ENCODE data around the gene TFIP11.
A peak's percentile ranks its signal among the peaks of the same experiment; 100 is the strongest.

TFIP11 gene

DNA sequence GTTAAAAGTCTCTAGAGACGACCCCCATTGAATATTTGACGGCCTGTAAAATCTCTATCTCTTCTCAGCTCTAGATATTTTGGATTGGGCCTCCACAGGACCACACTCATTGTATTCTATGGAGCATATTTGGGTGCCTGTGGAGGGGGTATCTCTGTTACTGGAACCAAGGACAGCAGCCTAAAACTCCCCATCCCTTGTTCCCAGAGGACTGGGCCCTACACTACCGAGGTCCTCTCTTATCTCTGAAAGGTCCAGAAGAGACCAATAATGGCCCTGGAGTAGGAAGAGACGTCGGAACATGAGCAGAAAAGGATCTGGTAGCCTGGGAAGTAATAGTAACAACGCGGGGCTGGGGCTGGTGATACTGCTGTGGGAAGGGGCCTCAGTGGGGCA, 29.2 kb downstream of the TFIP11 start:
- Mint-ChIP-seq H3K36me3 (ENCODE audit: low read depth) (peaks cover 6% of the 10 kb centered on the region), H3K27ac (peak overlapping the region; percentile 99), H3K4me1 (peaks cover 70% of the 10 kb centered on the region), H3K4me3 (peak overlapping the region; percentile 96), H3K27me3 (ENCODE audit: low read depth, poor library complexity) (no peaks in the 10 kb centered on the region), H3K9me3 (no peaks in the 10 kb centered on the region)
- TF ChIP-seq, protein P1, sequence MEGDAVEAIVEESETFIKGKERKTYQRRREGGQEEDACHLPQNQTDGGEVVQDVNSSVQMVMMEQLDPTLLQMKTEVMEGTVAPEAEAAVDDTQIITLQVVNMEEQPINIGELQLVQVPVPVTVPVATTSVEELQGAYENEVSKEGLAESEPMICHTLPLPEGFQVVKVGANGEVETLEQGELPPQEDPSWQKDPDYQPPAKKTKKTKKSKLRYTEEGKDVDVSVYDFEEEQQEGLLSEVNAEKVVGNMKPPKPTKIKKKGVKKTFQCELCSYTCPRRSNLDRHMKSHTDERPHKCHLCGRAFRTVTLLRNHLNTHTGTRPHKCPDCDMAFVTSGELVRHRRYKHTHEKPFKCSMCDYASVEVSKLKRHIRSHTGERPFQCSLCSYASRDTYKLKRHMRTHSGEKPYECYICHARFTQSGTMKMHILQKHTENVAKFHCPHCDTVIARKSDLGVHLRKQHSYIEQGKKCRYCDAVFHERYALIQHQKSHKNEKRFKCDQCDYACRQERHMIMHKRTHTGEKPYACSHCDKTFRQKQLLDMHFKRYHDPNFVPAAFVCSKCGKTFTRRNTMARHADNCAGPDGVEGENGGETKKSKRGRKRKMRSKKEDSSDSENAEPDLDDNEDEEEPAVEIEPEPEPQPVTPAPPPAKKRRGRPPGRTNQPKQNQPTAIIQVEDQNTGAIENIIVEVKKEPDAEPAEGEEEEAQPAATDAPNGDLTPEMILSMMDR (IDR thresholded peaks at IDR 0.05), result no peak
- DNase-seq, result no peak

DNA sequence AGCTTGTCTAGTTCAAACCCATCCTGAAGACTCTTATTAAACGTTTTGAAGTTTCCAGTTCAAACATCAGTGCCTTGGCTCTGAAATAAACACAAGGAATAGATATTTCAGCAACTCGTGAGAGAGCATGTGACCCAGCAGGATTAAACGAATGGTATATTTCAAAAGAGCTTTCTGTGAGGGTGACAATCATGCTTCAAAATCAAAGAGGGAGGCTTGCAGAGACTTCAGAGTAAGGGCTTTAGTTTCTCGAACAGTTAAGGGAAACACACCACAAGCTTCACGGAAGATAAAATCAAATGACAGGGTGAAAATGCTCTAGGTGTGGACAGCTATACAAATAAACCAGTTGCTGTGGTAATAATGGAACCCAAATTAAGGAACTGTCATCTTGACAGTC, 30.1 kb downstream of the TFIP11 start:
- peak overlapping the region; percentile 96 for H3K4me3 Mint-ChIP-seq
- peak overlapping the region; percentile 78 for H3K27ac Mint-ChIP-seq
- TF ChIP-seq, protein P1 (IDR thresholded peaks at IDR 0.05), result no peak
- DNase-seq, result no peak
- peaks cover 15% of the 10 kb centered on the region for H3K36me3 Mint-ChIP-seq (ENCODE audit: low read depth)
- H3K27me3 Mint-ChIP-seq (ENCODE audit: low read depth, poor library complexity), result no peaks in the 10 kb centered on the region
- H3K9me3 Mint-ChIP-seq, result no peaks in the 10 kb centered on the region
- peaks cover 75% of the 10 kb centered on the region for H3K4me1 Mint-ChIP-seq

GRCh38 chr22:26481694-26482093, 30.6 kb downstream of the TFIP11 start:
- Mint-ChIP-seq H3K4me3 (peak overlapping the region; percentile 96), H3K9me3 (no peaks in the 10 kb centered on the region), H3K4me1 (peaks cover 75% of the 10 kb centered on the region), H3K27ac (peak overlapping the region; percentile 68), H3K36me3 (ENCODE audit: low read depth) (peaks cover 20% of the 10 kb centered on the region), H3K27me3 (ENCODE audit: low read depth, poor library complexity) (no peaks in the 10 kb centered on the region)
- DNase-seq, result no peak
- TF ChIP-seq, protein P1 (IDR thresholded peaks at IDR 0.05), result no peak

DNA sequence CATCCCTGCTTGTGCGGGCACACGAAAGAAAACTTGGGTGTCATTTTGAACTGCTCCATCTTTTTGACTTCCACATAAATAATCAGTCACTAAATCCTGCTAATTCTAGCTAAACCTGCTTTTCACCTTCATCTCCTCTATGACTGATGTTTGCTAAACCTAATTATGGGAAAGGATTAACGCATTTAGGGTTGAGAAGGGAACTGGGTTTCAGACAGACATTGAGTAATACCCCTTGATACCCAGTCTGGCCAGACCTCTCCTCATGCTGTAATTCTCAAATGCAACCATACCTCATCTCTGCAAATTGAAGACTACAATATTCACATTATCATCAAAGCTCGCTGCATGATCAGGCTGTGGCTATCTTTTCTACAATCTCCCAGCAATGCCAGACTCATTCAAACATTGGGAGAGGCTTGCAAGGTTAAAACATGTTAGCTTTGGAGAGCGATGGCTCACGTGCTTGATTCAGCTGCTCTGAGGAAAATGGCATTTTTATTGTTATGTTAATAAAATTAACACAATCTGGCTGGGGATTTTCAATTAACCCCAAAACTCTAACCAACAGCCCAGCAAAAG, 31.1 kb downstream of the TFIP11 start:
- Mint-ChIP-seq H3K9me3 (no peaks in the 10 kb centered on the region), H3K27me3 (ENCODE audit: low read depth, poor library complexity) (no peaks in the 10 kb centered on the region), H3K27ac (no peak overlapping the region), H3K4me1 (peaks cover 75% of the 10 kb centered on the region), H3K36me3 (ENCODE audit: low read depth) (peaks cover 23% of the 10 kb centered on the region), H3K4me3 (peak overlapping the region; percentile 74)
- TF ChIP-seq, protein P1 (IDR thresholded peaks at IDR 0.05), result no peak
- no peak for DNase-seq

GRCh38 chr22:26480611-26480932, 31.7 kb downstream of the TFIP11 start:
- Mint-ChIP-seq H3K27me3 (ENCODE audit: low read depth, poor library complexity) (no peaks in the 10 kb centered on the region), H3K27ac (no peak overlapping the region), H3K36me3 (ENCODE audit: low read depth) (peaks cover 23% of the 10 kb centered on the region), H3K9me3 (no peaks in the 10 kb centered on the region), H3K4me1 (peaks cover 72% of the 10 kb centered on the region), H3K4me3 (peak overlapping the region; percentile 74)
- DNase-seq, result no peak
- TF ChIP-seq, protein P1 (IDR thresholded peaks at IDR 0.05), result no peak
